GM21360 (cell line): Measurements from ENCODE around the gene TMEM208.

Experiments used
- ATAC-seq: cut with Tn5 transposase; IDR thresholded peaks from one replicate; pipeline ENCODE4 v1.9.1; 2021; ENCODE audit warnings: mild to moderate bottlenecking, moderate library complexity; ENCODE audit not compliant: unreplicated experiment

The TMEM208 gene

GRCh38 chr16:67248401-67249177, 21.7 kb downstream of the TMEM208 start, which contains the start of gene SLC9A5:
Gene SLC9A5 (plus strand): TSS chr16:67248979. CDS start chr16:67249015, 36 bp downstream.
- no peak for ATAC-seq

GRCh38 chr16:67249178-67250044, 22.5 kb downstream of the TMEM208 start:
- ATAC-seq, result no peak

- no peak for ATAC-seq
Observed at GRCh38 chr16:67250045-67250327, 23.1 kb downstream of the TMEM208 start.

GRCh38 chr16:67252609-67253497, 25.9 kb downstream of the TMEM208 start:
- ATAC-seq, result no peak

GRCh38 chr16:67254801-67255552, 28.0 kb downstream of the TMEM208 start:
- no peak for ATAC-seq

GRCh38 chr16:67255553-67256221, 28.8 kb downstream of the TMEM208 start:
- no peak for ATAC-seq

- no peak for ATAC-seq
Observed at GRCh38 chr16:67256701-67257230, 29.8 kb downstream of the TMEM208 start.

- no peak for ATAC-seq
Observed at GRCh38 chr16:67257486-67258160, 30.7 kb downstream of the TMEM208 start.

- no peak for ATAC-seq
Observed at GRCh38 chr16:67258161-67258835, 31.4 kb downstream of the TMEM208 start.

GRCh38 chr16:67259705-67260104, 32.8 kb downstream of the TMEM208 start:
- ATAC-seq, result no peak

GRCh38 chr16:67260426-67261063, 33.6 kb downstream of the TMEM208 start:
- no peak for ATAC-seq

GRCh38 chr16:67263201-67263600, 36.3 kb downstream of the TMEM208 start:
- no peak for ATAC-seq

- ATAC-seq, result no peak
Observed at GRCh38 chr16:67264277-67264676, 37.3 kb downstream of the TMEM208 start.

- ATAC-seq, result no peak
Observed at GRCh38 chr16:67264866-67265265, 37.9 kb downstream of the TMEM208 start.

GRCh38 chr16:67265834-67266233, 38.9 kb downstream of the TMEM208 start:
- no peak for ATAC-seq

GRCh38 chr16:67268136-67268579, 41.2 kb downstream of the TMEM208 start:
- ATAC-seq, result no peak

GRCh38 chr16:67269766-67270165, 42.8 kb downstream of the TMEM208 start:
- no peak for ATAC-seq

- ATAC-seq, result no peak
Observed at GRCh38 chr16:67270931-67271338, 44.0 kb downstream of the TMEM208 start.
